SK-N-SH treated with all-trans-retinoic acid at 6 μM for 48 hours (cell line): ENCODE results near the gene SYCP2.

Experiments
- ATAC-seq: fragments of 200-7000 bp; cut with Tn5 transposase; 3 replicates; pipeline ENCODE4 v1.9.1; 2020; ENCODE audit warnings: mild to moderate bottlenecking, moderate library complexity
- ARNTL ChIP-seq: fragments of 450-650 bp; formaldehyde crosslinking; IDR thresholded peaks from 2 replicates; pipeline ENCODE4 v1.5.0; 2020; ENCODE audit warnings: low read depth, mild to moderate bottlenecking, moderate library complexity, borderline replicate concordance
- BACH2 ChIP-seq: fragments of 250-450 bp; sonication (Bioruptor Pico); IDR thresholded peaks from 2 replicates; pipeline ENCODE4 v1.9.0; 2021; ENCODE audit warnings: mild to moderate bottlenecking, borderline replicate concordance
- CSDC2 ChIP-seq: fragments of 250-450 bp; sonication (Bioruptor Pico); IDR thresholded peaks from 2 replicates; pipeline ENCODE4 v1.5.0; 2020; ENCODE audit warnings: mild to moderate bottlenecking, moderate library complexity
- GLIS3 ChIP-seq: fragments of 250-450 bp; sonication (Bioruptor Pico); IDR thresholded peaks from 2 replicates; pipeline ENCODE4 v1.5.0; 2020; ENCODE audit warnings: mild to moderate bottlenecking, moderate library complexity
- OSR1 ChIP-seq: fragments of 250-450 bp; sonication (Bioruptor Pico); IDR thresholded peaks from 2 replicates; pipeline ENCODE4 v1.8.0; 2022; ENCODE audit warnings: moderate library complexity, mild to moderate bottlenecking, inconsistent platforms
- PPARA ChIP-seq: fragments of 250-450 bp; sonication (Bioruptor Pico); IDR thresholded peaks from 2 replicates; pipeline ENCODE4 v1.5.0; 2020; ENCODE audit warnings: mild to moderate bottlenecking, borderline replicate concordance
- RARB ChIP-seq: fragments of 250-450 bp; sonication (Bioruptor Pico); IDR thresholded peaks from 2 replicates; pipeline ENCODE4 v1.8.0; 2021; ENCODE audit warnings: mild to moderate bottlenecking, moderate library complexity
- SNAI2 ChIP-seq: fragments of 250-450 bp; sonication (Bioruptor Pico); IDR thresholded peaks from 2 replicates; pipeline ENCODE4 v1.5.0; 2020; ENCODE audit warnings: mild to moderate bottlenecking, moderate library complexity
- TOX ChIP-seq: fragments of 250-450 bp; sonication (Bioruptor Pico); IDR thresholded peaks from 2 replicates; pipeline ENCODE4 v1.8.0; 2021; ENCODE audit warnings: mild to moderate bottlenecking, moderate library complexity, borderline replicate concordance
- ZC3H10 ChIP-seq: fragments of 250-450 bp; sonication (Bioruptor Pico); IDR thresholded peaks from 2 replicates; pipeline ENCODE4 v1.5.1; 2021; ENCODE audit warnings: mild to moderate bottlenecking, moderate library complexity
- ZFP30 ChIP-seq: fragments of 450-650 bp; formaldehyde crosslinking; IDR thresholded peaks from 2 replicates; pipeline ENCODE4 v1.5.0; 2022; ENCODE audit warnings: mild to moderate bottlenecking, moderate library complexity
- ZNF565 ChIP-seq: fragments of 450-650 bp; formaldehyde crosslinking; conservative IDR thresholded peaks from 2 replicates; pipeline ENCODE4 v1.5.0; 2020; ENCODE audit warnings: low read depth, mild to moderate bottlenecking, moderate library complexity
- ZNF8 ChIP-seq: fragments of 450-650 bp; formaldehyde crosslinking; IDR thresholded peaks from 2 replicates; pipeline ENCODE4 v1.5.0; 2020; ENCODE audit warnings: mild to moderate bottlenecking, moderate library complexity
- TF ChIP-seq, protein P1 (sequence below): fragments of 250-450 bp; sonication (Bioruptor Pico); IDR thresholded peaks from 2 replicates; pipeline ENCODE4 v1.8.0; 2021; ENCODE audit warnings: low read depth, mild to moderate bottlenecking, moderate library complexity, borderline replicate concordance
- TF ChIP-seq, protein P2 (sequence below): fragments of 250-450 bp; sonication (Bioruptor Pico); IDR thresholded peaks from 2 replicates; pipeline ENCODE4 v1.5.0; 2020; ENCODE audit warnings: mild to moderate bottlenecking, moderate library complexity
- TF ChIP-seq, protein P3 (sequence below): fragments of 250-450 bp; sonication (Bioruptor Pico); IDR thresholded peaks from 2 replicates; pipeline ENCODE4 v1.8.0; 2020; ENCODE audit warnings: mild to moderate bottlenecking, moderate library complexity, borderline replicate concordance
- TF ChIP-seq, protein P4 (sequence below): fragments of 250-450 bp; sonication (Bioruptor Pico); IDR thresholded peaks from 2 replicates; pipeline ENCODE4 v1.5.1; 2021; ENCODE audit warnings: mild to moderate bottlenecking, moderate library complexity
- TF ChIP-seq, protein P5 (sequence below): fragments of 250-450 bp; sonication (Bioruptor Pico); IDR thresholded peaks from 2 replicates; pipeline ENCODE4 v1.5.1; 2020; ENCODE audit warnings: low read depth, mild to moderate bottlenecking, moderate library complexity

SYCP2 gene

DNA sequence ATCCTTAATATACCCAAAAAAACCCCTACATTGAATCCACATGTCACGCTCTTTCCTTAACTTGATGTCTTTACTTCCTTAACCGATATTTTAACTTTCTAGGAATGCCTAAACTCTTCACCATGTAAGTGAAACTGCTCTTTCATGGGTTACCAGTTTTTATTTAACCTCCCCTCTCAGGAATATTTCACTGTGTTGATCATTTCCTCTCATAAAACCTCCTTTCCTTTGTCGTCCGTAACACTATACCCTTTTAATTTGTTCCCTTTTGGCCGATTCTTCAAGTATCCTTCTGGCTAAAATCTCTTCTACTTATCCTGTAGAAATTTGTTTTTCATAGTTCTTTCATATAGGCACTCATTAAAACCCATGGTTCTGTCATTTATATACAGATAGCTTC, 24.6 kb downstream of the SYCP2 start:
- ATAC-seq, result no peak

DNA sequence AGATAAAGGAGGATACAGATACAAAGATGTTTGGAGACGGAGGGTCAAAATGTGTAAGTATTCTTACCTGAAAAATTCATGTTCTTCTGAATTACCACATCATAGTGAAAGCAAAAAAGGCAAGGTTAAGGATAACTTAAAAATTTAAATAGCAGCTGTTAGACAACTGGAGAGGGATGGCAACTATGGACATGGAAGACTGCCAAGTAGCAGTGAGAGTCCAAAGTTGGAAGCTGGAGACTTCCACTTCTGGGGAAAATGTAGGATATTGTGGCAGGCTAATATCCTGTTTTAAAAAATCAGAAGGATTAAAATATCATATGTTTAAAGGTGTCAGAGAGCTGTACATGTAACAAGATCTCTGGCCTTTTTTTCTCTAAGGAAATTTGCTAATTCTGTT, 29.8 kb downstream of the SYCP2 start:
- TF ChIP-seq ZFP30 (CRISPR knock-in tag) (no peak), ZNF565 (CRISPR knock-in tag) (no peak), RARB (no peak), CSDC2 (CRISPR knock-in tag) (no peak), PPARA (CRISPR knock-in tag) (no peak), GLIS3 (CRISPR knock-in tag) (no peak), OSR1 (CRISPR knock-in tag) (no peak), ZNF8 (no peak), TOX (CRISPR knock-in tag) (no peak), SNAI2 (CRISPR knock-in tag) (no peak)
- TF ChIP-seq, protein P1, sequence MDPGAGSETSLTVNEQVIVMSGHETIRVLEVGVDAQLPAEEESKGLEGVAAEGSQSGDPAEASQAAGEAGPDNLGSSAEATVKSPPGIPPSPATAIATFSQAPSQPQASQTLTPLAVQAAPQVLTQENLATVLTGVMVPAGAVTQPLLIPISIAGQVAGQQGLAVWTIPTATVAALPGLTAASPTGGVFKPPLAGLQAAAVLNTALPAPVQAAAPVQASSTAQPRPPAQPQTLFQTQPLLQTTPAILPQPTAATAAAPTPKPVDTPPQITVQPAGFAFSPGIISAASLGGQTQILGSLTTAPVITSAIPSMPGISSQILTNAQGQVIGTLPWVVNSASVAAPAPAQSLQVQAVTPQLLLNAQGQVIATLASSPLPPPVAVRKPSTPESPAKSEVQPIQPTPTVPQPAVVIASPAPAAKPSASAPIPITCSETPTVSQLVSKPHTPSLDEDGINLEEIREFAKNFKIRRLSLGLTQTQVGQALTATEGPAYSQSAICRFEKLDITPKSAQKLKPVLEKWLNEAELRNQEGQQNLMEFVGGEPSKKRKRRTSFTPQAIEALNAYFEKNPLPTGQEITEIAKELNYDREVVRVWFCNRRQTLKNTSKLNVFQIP (CRISPR knock-in tag), result no peak
- TF ChIP-seq, protein P2, sequence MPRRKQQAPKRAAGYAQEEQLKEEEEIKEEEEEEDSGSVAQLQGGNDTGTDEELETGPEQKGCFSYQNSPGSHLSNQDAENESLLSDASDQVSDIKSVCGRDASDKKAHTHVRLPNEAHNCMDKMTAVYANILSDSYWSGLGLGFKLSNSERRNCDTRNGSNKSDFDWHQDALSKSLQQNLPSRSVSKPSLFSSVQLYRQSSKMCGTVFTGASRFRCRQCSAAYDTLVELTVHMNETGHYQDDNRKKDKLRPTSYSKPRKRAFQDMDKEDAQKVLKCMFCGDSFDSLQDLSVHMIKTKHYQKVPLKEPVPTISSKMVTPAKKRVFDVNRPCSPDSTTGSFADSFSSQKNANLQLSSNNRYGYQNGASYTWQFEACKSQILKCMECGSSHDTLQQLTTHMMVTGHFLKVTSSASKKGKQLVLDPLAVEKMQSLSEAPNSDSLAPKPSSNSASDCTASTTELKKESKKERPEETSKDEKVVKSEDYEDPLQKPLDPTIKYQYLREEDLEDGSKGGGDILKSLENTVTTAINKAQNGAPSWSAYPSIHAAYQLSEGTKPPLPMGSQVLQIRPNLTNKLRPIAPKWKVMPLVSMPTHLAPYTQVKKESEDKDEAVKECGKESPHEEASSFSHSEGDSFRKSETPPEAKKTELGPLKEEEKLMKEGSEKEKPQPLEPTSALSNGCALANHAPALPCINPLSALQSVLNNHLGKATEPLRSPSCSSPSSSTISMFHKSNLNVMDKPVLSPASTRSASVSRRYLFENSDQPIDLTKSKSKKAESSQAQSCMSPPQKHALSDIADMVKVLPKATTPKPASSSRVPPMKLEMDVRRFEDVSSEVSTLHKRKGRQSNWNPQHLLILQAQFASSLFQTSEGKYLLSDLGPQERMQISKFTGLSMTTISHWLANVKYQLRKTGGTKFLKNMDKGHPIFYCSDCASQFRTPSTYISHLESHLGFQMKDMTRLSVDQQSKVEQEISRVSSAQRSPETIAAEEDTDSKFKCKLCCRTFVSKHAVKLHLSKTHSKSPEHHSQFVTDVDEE (CRISPR knock-in tag), result no peak
- TF ChIP-seq, protein P3, sequence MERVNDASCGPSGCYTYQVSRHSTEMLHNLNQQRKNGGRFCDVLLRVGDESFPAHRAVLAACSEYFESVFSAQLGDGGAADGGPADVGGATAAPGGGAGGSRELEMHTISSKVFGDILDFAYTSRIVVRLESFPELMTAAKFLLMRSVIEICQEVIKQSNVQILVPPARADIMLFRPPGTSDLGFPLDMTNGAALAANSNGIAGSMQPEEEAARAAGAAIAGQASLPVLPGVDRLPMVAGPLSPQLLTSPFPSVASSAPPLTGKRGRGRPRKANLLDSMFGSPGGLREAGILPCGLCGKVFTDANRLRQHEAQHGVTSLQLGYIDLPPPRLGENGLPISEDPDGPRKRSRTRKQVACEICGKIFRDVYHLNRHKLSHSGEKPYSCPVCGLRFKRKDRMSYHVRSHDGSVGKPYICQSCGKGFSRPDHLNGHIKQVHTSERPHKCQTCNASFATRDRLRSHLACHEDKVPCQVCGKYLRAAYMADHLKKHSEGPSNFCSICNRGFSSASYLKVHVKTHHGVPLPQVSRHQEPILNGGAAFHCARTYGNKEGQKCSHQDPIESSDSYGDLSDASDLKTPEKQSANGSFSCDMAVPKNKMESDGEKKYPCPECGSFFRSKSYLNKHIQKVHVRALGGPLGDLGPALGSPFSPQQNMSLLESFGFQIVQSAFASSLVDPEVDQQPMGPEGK (CRISPR knock-in tag), result no peak
- ATAC-seq, result no peak

More for the DNA sequence above, 24.6 kb downstream of the SYCP2 start:
- TF ChIP-seq TOX (CRISPR knock-in tag), result no peak

DNA sequence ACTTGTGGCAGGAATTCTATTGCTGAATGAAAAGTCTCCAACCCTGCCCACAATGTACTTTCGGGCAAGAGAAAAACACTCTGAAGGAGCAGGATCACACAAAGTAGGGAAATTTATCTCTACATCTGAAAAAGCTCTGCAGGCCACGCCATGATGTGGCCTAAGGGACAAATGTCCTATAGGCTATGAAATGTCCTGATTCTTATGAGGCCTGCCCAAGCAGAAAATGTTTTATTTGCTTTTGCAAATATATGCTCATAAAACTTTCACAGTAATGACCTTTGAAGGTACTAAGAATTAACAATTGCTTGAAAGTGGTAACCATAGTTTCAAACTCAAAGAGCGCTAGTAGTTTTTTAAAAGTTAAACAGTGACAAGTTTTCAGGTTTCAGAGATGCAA, 31.0 kb downstream of the SYCP2 start:
- ATAC-seq, result no peak
- TF ChIP-seq, protein P4, sequence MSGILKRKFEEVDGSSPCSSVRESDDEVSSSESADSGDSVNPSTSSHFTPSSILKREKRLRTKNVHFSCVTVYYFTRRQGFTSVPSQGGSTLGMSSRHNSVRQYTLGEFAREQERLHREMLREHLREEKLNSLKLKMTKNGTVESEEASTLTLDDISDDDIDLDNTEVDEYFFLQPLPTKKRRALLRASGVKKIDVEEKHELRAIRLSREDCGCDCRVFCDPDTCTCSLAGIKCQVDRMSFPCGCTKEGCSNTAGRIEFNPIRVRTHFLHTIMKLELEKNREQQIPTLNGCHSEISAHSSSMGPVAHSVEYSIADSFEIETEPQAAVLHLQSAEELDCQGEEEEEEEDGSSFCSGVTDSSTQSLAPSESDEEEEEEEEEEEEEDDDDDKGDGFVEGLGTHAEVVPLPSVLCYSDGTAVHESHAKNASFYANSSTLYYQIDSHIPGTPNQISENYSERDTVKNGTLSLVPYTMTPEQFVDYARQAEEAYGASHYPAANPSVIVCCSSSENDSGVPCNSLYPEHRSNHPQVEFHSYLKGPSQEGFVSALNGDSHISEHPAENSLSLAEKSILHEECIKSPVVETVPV (CRISPR knock-in tag), result no peak
- TF ChIP-seq, protein P5, sequence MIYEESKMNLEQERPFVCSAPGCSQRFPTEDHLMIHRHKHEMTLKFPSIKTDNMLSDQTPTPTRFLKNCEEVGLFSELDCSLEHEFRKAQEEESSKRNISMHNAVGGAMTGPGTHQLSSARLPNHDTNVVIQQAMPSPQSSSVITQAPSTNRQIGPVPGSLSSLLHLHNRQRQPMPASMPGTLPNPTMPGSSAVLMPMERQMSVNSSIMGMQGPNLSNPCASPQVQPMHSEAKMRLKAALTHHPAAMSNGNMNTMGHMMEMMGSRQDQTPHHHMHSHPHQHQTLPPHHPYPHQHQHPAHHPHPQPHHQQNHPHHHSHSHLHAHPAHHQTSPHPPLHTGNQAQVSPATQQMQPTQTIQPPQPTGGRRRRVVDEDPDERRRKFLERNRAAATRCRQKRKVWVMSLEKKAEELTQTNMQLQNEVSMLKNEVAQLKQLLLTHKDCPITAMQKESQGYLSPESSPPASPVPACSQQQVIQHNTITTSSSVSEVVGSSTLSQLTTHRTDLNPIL (CRISPR knock-in tag), result no peak
- TF ChIP-seq PPARA (CRISPR knock-in tag) (no peak), ZC3H10 (no peak), ARNTL (no peak), ZFP30 (CRISPR knock-in tag) (no peak), BACH2 (no peak), SNAI2 (CRISPR knock-in tag) (no peak)
- TF ChIP-seq, protein P1 (CRISPR knock-in tag), result no peak
